Endometrial microvascular endothelial cells (primary cell): ENCODE measurements around the gene ARG2. TPM values are rescaled to one million over a fixed set of nuclear protein-coding genes. Genes with fewer than 3 reads are reported as not detected.

Experiments
- in situ Hi-C: cut with HindIII; loops from 2 replicates; pipeline ENCODE4 v1.10.0; 2017; ENCODE audit warnings: low sequenced_read_pairs, low pct_unique_long_range_greater_than_20kb; ENCODE audit errors: inconsistent ontology term
- total RNA-seq: library from RNA; depleted of rRNA; stranded (reverse); fragments of >200 nt; gene quantifications from one replicate; pipeline ENCODE4 v1.2.3, GENCODE V29; 2015; ENCODE audit errors: inconsistent ontology term

The ARG2 gene
- total RNA-seq, 1 donor from 2014 or later, result 29.2 TPM

DNA sequence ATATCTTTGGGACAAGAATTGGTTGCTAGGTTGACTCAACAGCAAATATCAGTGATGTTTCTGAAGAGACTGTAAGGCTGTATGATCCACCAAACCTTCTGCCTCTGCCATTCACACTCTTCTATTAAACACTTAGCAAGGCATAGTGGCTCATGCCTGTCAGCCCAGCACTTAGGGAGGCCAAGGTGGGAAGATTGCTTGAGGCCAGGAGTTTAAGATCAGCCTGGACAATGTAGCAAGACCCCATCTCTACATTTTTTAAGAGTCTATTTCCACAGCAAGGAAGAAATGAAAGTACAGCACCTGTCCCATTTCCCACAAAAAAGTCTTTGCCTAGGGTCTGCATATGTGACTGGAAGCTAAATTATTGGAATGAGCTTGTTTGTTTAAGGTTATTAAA is 7.8 kb downstream of the ARG2 start:
- in situ Hi-C loops, result no loop called here

- in situ Hi-C loops, result no loop called here
Measured at GRCh38 chr14:67630186-67630585, 10.5 kb downstream of the ARG2 start.

DNA sequence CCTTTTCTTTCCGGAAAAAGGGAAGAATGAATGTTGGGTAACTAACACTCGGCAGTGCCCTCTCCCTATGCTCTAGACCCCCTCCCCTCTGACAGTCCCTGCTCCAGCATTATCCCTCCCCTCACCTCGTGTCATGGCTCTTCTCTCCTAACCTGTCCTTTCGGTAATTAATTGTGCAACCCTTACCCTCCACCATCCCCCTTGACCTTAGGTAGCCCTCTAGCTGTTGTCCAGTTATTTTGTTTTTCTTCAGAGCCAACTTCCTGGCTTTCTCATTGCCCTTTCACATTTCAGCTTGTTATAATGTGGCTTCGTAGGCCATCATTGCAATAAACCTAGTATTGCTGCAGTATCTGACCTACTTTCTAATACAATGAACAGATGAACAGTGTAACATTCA is 11.2 kb downstream of the ARG2 start:
- in situ Hi-C loops, result no loop called here

DNA sequence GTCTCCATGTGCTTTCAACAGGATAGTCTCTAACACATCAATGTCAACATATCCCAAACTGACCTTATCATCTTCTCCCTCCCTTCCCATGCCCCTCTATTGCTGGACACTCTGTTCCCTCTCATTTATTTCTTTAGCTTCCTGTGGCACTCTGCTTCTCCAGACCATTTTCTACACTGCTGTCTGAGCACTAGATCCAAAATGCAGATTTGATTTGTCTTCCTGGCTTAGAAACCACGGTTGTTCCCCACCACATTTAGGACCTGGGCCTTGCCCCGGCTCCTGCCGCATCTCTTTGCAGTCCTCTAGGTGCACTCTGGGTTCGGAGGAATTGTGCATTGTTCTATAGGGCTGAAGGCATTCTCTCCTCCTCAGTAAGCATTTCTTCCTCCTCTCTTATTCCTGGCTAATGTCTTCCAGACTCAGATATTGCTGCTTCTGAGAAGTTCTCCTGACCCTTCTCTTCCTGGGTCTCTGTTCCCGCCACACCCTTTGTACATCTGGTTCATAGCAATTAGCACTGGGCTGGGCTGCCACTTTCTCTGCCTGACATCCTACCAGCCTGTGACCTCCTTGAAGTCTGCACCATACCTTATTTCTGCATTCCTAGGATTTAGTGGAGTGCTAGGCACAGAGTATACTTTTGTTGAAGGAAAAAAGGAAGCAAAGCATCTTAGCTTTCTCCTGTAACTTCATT is 13.9 kb downstream of the ARG2 start:
- in situ Hi-C loops, result no loop called here

GRCh38 chr14:67636361-67636919 is 16.7 kb downstream of the ARG2 start:
- in situ Hi-C loops, result no loop called here

- in situ Hi-C loops, result no loop called here
Measured at GRCh38 chr14:67638642-67639041, 18.9 kb downstream of the ARG2 start.

GRCh38 chr14:67641480-67641879 is 21.8 kb downstream of the ARG2 start:
- in situ Hi-C loops, result no loop called here

GRCh38 chr14:67641902-67642749 is 22.4 kb downstream of the ARG2 start:
- in situ Hi-C loops, result no loop called here

DNA sequence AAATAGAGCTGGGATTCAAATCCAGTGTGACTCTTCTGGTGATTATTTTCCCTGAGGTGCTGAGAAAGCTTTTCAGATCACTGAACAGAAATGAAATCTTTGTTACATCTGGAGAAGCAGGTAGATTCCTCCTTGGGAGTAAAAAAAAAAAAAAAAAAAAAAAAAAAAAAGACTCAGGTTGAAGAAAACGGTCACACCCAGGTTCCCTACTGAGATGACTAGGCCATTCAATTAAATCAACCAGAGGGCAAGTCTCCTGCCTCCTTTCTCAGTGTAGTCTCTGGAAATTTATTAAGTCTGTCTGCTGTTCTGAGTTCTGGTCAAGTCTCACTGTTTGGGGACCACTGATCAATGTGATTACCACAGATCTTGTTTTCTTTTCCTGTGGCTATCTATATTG is 24.0 kb downstream of the ARG2 start:
- in situ Hi-C loops, result no loop called here

GRCh38 chr14:67644428-67644827 is 24.7 kb downstream of the ARG2 start:
- in situ Hi-C loops, result no loop called here

- in situ Hi-C loops, result no loop called here
Measured at GRCh38 chr14:67645414-67645813, 25.7 kb downstream of the ARG2 start.

DNA sequence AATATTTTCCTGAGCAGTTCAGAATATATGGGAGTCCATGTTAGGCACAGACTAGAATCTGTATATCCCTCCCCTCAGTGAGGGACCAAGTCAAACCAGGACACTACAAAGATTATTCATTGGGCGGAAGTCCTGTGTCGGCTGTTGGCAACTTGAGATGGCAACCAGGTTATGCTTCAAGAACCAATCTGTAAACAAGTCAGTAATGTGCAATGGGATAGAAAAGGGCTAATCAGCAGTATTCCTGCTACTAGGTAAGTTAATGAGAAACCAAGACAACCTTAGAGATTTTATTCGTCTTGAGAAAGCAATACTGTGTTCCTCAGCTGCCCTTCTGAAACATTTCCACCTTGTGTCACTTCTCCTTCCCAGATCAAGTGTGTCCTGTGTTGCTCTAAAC is 26.4 kb downstream of the ARG2 start:
- in situ Hi-C loops, result no loop called here

DNA sequence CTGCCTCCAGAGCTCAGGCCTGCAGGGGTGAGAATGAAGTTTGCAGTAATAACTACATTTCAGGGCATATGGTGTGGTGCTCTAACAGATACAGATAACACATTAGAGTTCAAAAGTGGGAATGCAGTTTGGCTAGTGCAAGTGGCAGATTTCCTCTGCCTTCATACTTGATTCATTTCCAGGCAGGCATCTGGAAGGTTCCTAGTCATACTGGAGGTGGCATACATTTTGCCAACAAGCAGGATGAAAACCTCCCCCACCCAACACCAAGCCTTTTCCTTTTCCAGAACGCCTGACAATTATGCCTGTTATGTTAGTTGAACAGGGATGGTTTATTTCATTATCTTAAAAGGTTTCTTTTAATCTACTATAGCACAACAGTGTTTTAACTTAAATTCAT is 30.4 kb downstream of the ARG2 start:
- in situ Hi-C loops, result no loop called here

GRCh38 chr14:67650694-67651093 is 31.0 kb downstream of the ARG2 start:
- in situ Hi-C loops, result no loop called here

DNA sequence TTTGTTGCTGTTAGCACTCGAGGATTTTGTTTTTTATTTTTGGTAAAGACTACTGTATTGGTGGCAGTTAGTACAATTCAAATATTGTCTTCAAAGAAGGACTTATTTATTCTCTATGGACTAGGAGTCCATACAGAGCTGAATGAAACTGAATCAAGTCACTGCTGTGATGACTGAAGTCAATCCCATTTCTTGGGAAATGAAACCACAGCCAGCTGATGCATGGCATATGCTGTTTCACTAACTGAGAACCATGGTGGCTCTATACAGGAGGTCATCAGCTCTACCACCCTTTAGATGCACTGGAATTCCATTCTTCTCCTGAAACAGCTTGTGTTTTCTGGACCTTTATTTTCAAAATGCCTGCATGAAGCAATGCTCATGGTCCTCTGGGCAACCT is 32.5 kb downstream of the ARG2 start:
- in situ Hi-C loops, result no loop called here

DNA sequence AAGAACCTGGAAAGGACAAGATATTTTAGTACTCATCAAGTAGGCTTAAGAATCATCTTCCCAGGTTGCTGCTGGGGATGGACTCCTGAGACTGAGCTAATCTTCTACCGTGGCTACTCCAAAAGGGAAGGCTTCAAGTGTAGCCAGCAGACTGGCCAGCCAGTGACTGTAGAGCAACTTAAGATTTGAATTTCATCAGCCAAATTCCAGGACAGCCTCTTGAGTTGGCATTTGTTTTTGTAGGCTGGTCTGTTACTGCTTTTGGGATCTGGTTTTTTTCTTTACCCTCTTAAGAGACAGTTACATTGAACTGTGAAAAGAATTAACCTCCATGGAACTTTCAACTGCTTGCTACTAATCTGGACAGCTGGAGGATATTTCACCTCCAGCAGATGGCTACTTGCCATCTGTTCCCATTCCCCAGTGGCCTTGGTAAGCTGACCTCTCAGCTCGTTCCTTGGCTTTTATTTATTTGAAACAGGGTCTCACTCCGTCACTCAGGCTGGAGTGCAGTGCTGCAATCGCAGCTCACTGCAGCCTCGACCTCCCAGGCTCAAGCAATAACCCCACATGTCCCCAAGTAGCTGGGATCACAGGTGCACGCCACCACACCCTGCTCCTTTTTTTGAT is 34.0 kb downstream of the ARG2 start:
- in situ Hi-C loops, result no loop called here

DNA sequence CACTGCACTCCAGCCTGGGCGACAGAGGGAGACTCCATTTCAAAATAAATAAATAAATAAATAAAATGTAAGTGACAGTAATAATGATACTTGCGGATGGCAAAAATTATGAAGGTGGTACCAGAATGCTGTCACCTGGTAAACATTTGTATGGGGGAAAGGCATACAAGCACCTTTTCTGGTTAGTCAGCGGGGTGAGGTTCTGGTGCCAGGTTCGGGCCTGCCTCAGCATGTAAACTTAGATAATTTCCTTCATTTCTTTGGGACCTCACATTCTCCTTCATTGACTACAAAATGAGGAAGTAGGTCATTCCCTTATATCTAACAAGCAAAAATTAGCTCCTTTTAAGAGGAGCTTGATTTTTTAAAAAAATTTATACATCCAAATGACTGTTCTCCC is 43.9 kb downstream of the ARG2 start:
- in situ Hi-C loops, result no loop called here

- in situ Hi-C loops, result no loop called here
Measured at GRCh38 chr14:67665868-67666267, 46.1 kb downstream of the ARG2 start.

- in situ Hi-C loops, result no loop called here
Measured at GRCh38 chr14:67666750-67667449, 47.2 kb downstream of the ARG2 start.
